Natural killer cell (primary cell): ENCODE measurements around the gene SAMD11. TPM values are rescaled to one million over a fixed set of nuclear protein-coding genes. Genes with fewer than 3 reads are reported as not detected.
A peak's percentile ranks its signal among the peaks of the same experiment; 100 is the strongest.
"Not testable (repeated sequence)": the region's sequence is repeated elsewhere in the genome, so short reads cannot be mapped to it uniquely, and the experiment has no call there.

Experiments used
- ATAC-seq, 3 donors: fragments of 150-1000 bp in 2 of 3; fragments of 200-7000 bp in 1 of 3; cut with Tn5 transposase; 1 replicate in 1 of 3; 2 replicates in 2 of 3; pipeline ENCODE4 v1.10.0; 2021; ENCODE audit warnings: mild to moderate bottlenecking in 2 of 3, moderate library complexity in 2 of 3
- DNase-seq, 2 donors: peaks; one replicate each; pipeline versions ENCODE4 v3.0.0 to v3.0.0-alpha.2; 2013 to 2021; ENCODE audit warnings: mixed read lengths in 1 of 2
- H3K27ac ChIP-seq: one replicate; pipeline ENCODE4 v1.5.1; 2013; ENCODE audit warnings: mild to moderate bottlenecking, low read length
- H3K27me3 ChIP-seq: one replicate; pipeline ENCODE4 v1.6.1; 2013; ENCODE audit warnings: low read length; ENCODE audit not compliant: control insufficient read depth, insufficient read depth
- H3K36me3 ChIP-seq: one replicate; pipeline ENCODE4 v1.6.1; 2013; ENCODE audit warnings: low read length; ENCODE audit not compliant: control insufficient read depth, insufficient read depth
- H3K4me1 ChIP-seq: one replicate; pipeline ENCODE4 v1.6.1; 2013; ENCODE audit warnings: low read length; ENCODE audit not compliant: control insufficient read depth, insufficient read depth
- H3K4me3 ChIP-seq: one replicate; pipeline ENCODE4 v1.5.1; 2013; ENCODE audit warnings: low read length
- H3K9me3 ChIP-seq: one replicate; pipeline ENCODE4 v1.6.1; 2013; ENCODE audit warnings: low read length; ENCODE audit not compliant: control insufficient read depth, insufficient read depth
- H3K27ac Mint-ChIP-seq, 2 donors: one replicate each; pipeline ENCODE4 v1.8.0; 2022; ENCODE audit warnings: mild to moderate bottlenecking in 2 of 2, mixed read lengths in 2 of 2, moderate library complexity in 1 of 2
- H3K27me3 Mint-ChIP-seq, 2 donors: one replicate each; pipeline ENCODE4 v1.8.0; 2022; ENCODE audit warnings: low read depth in 2 of 2, mixed read lengths in 2 of 2
- H3K36me3 Mint-ChIP-seq: one replicate; pipeline ENCODE4 v1.8.0; 2022; ENCODE audit warnings: mixed read lengths
- H3K4me1 Mint-ChIP-seq, 2 donors: one replicate each; pipeline ENCODE4 v1.8.0; 2022; ENCODE audit warnings: mixed read lengths in 2 of 2
- H3K4me3 Mint-ChIP-seq: one replicate; pipeline ENCODE4 v1.8.0; 2022; ENCODE audit warnings: mild to moderate bottlenecking, moderate library complexity, mixed read lengths
- H3K9me3 Mint-ChIP-seq, 2 donors: one replicate each; pipeline ENCODE4 v1.8.0; 2022; ENCODE audit warnings: mixed read lengths in 2 of 2
- WGBS: methylation state at CpG from one replicate; pipeline ENCODE4 v1.1.7; 2013; ENCODE audit warnings: missing lambda C conversion rate; ENCODE audit not compliant: insufficient coverage; 5-methylcytosine and 5-hydroxymethylcytosine counted together
- intact Hi-C: fragments of 100-400 bp; cut with micrococcal nuclease; formaldehyde crosslinking; loops from one replicate; pipeline ENCODE4 v1.14.2; 2022
- total RNA-seq, 4 donors: library from RNA; stranded (reverse); fragments of 120-200 nt in 1 of 4; gene quantifications; one replicate each; pipeline versions ENCODE4 v1.2.3 to v1.2.4, GENCODE V29; 2013 to 2022
- TF ChIP-seq, protein P1 (sequence below): fragments of 200-600 bp; IDR thresholded peaks from one replicate; pipeline ENCODE4 v1.8.0; 2022; ENCODE audit warnings: antibody characterized with exemption

The SAMD11 gene, protein sequence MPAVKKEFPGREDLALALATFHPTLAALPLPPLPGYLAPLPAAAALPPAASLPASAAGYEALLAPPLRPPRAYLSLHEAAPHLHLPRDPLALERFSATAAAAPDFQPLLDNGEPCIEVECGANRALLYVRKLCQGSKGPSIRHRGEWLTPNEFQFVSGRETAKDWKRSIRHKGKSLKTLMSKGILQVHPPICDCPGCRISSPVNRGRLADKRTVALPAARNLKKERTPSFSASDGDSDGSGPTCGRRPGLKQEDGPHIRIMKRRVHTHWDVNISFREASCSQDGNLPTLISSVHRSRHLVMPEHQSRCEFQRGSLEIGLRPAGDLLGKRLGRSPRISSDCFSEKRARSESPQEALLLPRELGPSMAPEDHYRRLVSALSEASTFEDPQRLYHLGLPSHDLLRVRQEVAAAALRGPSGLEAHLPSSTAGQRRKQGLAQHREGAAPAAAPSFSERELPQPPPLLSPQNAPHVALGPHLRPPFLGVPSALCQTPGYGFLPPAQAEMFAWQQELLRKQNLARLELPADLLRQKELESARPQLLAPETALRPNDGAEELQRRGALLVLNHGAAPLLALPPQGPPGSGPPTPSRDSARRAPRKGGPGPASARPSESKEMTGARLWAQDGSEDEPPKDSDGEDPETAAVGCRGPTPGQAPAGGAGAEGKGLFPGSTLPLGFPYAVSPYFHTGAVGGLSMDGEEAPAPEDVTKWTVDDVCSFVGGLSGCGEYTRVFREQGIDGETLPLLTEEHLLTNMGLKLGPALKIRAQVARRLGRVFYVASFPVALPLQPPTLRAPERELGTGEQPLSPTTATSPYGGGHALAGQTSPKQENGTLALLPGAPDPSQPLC
- not detected for total RNA-seq
- total RNA-seq (2013): not detected

DNA sequence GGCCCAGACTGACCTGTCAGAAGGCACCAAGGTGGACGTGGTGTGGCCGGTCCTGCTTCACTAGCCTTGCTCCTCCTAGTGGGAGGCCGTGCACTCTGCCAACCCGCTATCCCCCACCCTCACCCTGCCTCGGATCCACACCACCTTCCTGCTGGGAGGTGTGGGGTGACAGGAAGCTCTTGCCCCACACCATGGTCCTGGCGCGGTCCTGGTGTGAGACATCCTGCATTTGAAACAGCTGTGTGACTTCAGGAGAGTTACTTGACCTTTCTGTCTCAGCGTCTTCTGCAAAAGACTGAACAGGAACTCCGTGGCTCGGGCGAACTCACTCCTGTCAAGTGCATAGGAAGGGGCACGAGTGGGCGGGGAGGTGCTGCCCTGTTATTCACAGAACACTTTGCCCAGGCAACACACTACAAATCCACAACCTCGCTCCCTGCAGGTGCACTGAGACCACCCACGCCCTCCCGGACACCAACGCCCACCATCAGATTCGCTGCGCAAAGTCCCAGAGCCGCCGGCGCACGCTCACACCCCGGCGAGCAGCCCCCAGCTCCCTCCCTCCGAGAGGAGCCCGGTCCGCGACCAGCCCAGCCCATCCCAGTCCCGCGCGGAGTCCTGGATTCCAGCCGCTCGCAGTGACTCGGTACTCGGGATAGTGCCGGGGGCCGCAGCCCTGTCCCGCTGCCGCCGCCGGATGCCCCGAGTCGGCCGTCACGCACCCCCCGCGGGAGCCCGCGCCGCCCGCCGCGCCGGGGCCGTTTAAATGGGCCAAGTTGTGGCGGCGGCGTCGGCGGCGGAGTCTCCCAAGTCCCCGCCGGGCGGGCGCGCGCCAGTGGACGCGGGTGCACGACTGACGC lies at the start of gene SAMD11:
Gene SAMD11 (plus strand): TSS at position 793 of the 860 bp plus-strand sequence. CDS start 509 bp downstream, outside the sequence.
- ATAC-seq: peak; percentile 47 to 72 (median 51)
- Histone ChIP-seq H3K27ac (no peak within 1 kb of the TSS), H3K36me3 (no peaks in the 10 kb centered on the region), H3K9me3 (no peaks in the 10 kb centered on the region), H3K4me3 (no peak within 1 kb of the TSS), H3K27me3 (peaks cover 41% of the 10 kb centered on the region), H3K4me1 (peaks cover 32% of the 10 kb centered on the region)
- TF ChIP-seq, protein P1, sequence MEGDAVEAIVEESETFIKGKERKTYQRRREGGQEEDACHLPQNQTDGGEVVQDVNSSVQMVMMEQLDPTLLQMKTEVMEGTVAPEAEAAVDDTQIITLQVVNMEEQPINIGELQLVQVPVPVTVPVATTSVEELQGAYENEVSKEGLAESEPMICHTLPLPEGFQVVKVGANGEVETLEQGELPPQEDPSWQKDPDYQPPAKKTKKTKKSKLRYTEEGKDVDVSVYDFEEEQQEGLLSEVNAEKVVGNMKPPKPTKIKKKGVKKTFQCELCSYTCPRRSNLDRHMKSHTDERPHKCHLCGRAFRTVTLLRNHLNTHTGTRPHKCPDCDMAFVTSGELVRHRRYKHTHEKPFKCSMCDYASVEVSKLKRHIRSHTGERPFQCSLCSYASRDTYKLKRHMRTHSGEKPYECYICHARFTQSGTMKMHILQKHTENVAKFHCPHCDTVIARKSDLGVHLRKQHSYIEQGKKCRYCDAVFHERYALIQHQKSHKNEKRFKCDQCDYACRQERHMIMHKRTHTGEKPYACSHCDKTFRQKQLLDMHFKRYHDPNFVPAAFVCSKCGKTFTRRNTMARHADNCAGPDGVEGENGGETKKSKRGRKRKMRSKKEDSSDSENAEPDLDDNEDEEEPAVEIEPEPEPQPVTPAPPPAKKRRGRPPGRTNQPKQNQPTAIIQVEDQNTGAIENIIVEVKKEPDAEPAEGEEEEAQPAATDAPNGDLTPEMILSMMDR: no peak
- intact Hi-C loops: no loop called here
- Mint-ChIP-seq H3K9me3 (no peaks in the 10 kb centered on the region), H3K4me3 (peak within 1 kb of the TSS; percentile 83), H3K4me1 (peaks cover 0 to 10% of the 10 kb centered on the region in 2 donors), H3K27ac (no peak within 1 kb of the TSS), H3K36me3 (no peaks in the 10 kb centered on the region), H3K27me3 (peaks cover 20 to 38% of the 10 kb centered on the region in 2 donors)
- WGBS: 2% methylated on average over 69 of the region's 72 CpGs
- peak; percentile 42 to 77 for DNase-seq

DNA sequence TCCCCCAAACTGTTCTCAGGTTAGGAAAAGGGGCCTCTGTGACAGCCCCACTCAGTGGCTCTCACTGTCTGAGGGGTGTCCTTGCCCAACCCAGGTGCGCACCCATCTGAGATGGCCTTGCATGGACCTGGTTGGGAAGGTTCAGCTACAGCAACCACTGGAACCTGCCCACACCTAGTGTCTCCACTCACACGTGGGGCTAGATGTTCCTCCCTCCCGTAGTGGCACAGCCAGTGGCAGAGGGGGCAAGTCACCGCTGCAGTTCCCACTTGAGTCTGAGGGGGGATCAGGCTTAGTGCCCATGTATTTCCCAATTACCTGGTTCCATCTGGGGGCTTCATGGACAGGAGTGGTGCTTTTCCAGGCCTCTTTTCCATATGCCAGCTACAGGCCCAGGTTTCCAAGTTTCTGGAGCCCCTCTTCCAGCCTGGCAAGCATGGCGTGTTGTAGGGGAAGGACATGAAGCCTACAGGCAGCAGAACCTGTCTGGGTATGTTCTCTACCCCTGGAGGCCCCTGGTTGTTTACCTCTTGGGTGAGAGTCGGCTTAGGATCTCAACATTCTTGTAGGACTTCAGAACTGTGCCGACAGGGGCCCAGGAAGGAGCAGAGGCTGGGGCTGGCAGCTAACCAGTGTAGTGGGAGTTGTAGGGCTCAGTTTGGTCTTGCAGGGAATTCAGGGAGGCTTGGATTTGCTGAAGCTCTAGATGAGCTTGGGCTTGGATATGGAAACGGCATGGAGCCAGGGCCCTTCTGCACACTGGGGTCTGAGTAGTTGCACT lies 47.1 kb upstream of the SAMD11 start:
- intact Hi-C loops, H3K36me3 ChIP-seq, H3K4me3 ChIP-seq, H3K4me3 Mint-ChIP-seq, DNase-seq, H3K4me1 Mint-ChIP-seq, H3K36me3 Mint-ChIP-seq, H3K27ac Mint-ChIP-seq, H3K27me3 Mint-ChIP-seq, ATAC-seq, H3K9me3 ChIP-seq, H3K4me1 ChIP-seq, H3K27me3 ChIP-seq, H3K27ac ChIP-seq, H3K9me3 Mint-ChIP-seq: not testable (repeated sequence)
- 81% methylated on average over 8 of the region's 8 CpGs for WGBS

DNA sequence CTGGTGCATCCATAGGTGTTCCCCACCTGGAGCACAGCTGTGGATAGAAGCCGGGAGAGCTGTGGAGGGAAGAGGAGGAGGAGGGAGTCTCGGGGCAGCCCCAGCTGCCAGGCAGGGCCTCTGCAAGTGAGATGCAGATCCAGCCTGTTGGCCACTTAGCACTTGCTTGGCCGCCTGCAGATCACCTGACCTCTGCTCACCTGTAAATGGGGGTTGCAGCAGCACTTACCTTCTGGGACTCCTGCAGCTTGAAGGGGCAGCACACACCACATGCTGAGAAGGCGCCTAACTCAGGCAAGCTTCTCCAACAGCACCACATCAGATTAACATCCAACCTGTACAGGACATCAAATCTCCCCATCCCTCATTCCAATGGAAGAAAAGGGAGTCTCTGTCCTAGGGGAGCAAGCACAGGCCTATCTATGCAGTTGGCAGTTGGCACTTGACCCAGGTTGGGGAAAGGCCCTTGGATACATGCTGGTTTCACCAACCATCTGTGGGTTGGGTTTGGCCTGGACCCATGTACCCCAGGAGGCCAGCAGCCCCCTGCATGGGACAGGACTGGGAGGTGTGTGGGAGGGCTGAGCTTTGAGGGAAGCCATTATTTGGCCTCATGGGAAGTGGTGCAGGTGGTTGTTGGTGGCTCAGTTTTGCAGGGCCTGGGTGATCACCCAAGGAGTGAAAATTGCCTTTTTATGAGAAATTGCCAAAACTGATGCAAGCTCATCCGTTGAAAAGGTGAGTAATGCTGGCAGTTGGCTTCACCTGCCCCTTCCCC lies 46.3 kb upstream of the SAMD11 start:
- H3K4me3 Mint-ChIP-seq, H3K4me1 ChIP-seq, ATAC-seq, H3K9me3 Mint-ChIP-seq, H3K27ac Mint-ChIP-seq, H3K4me1 Mint-ChIP-seq, H3K4me3 ChIP-seq, DNase-seq, H3K36me3 ChIP-seq, H3K27ac ChIP-seq, intact Hi-C loops, H3K36me3 Mint-ChIP-seq, H3K27me3 ChIP-seq, H3K9me3 ChIP-seq: not testable (repeated sequence)
- WGBS: 86% methylated on average over 5 of the region's 5 CpGs
- H3K27me3 Mint-ChIP-seq: peaks cover 6 to 13% of the 10 kb centered on the region in 2 donors

DNA sequence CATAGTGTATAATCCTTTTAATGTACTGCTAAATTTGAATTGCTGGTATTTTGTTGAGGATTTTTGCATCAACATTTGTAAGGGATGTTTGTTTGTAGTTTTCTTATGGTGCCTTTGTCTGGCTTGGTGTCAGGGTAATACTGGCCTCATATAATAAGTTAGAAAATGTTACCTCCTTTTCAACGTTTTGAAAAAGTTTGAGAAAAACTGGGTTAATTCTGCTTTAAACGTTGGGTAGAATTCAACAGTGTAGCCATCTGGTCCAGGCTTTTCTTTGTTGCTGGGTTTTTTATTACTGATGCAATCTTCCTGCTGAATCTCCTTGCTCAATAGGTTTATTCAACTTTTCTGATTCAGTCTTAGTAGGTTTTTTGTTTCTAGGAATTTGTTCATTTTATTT lies 43.2 kb upstream of the SAMD11 start:
- H3K27me3 Mint-ChIP-seq: peaks cover 33 to 36% of the 10 kb centered on the region in 2 donors
- H3K4me3 ChIP-seq, ATAC-seq, H3K4me1 Mint-ChIP-seq, H3K36me3 Mint-ChIP-seq, DNase-seq, H3K27ac Mint-ChIP-seq, H3K27ac ChIP-seq, H3K4me1 ChIP-seq, H3K9me3 Mint-ChIP-seq, H3K27me3 ChIP-seq, intact Hi-C loops, H3K36me3 ChIP-seq, H3K9me3 ChIP-seq, H3K4me3 Mint-ChIP-seq: not testable (repeated sequence)
- 68% methylated on average over 2 of the region's 2 CpGs for WGBS

DNA sequence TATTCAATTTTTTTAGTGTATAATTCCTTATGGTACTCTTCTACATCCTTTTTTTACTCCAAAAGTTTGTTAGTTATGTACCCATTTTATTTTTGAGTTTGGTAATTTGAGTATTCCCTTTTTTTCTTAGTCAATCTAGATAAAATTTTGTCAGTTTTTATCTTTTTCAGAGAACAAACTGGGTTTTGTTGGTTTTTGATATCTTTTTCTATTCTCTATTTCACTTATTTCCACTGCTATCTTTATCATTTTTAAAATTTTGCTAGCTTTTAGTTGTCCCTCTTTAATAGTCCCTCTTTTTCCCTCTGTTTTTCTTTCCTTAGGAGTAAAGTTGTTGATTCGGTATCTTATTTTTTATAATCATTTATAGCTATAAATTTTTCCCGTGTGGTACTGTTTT lies 42.8 kb upstream of the SAMD11 start:
- H3K9me3 ChIP-seq, H3K27ac Mint-ChIP-seq, H3K9me3 Mint-ChIP-seq, H3K4me1 ChIP-seq, ATAC-seq, H3K36me3 Mint-ChIP-seq, H3K4me3 Mint-ChIP-seq, DNase-seq, H3K27me3 ChIP-seq, intact Hi-C loops, H3K27ac ChIP-seq, H3K4me1 Mint-ChIP-seq, H3K4me3 ChIP-seq, H3K36me3 ChIP-seq: not testable (repeated sequence)
- WGBS: no CpG with 5 or more reads among the region's 2 CpGs
- peaks cover 34 to 40% of the 10 kb centered on the region in 2 donors for H3K27me3 Mint-ChIP-seq
